Duodenal mucosa (tissue), 2 donors: Measurements from ENCODE around the gene SDK1.
"Not testable (repeated sequence)": the region's sequence is repeated elsewhere in the genome, so short reads cannot be mapped to it uniquely, and the experiment has no call there.

ENCODE experiments used
- H3K27ac ChIP-seq: one replicate; pipeline ENCODE4 v1.7.0; 2013; ENCODE audit warnings: low read depth, low read length
- H3K27me3 ChIP-seq, 2 donors: one replicate each; pipeline ENCODE4 v1.7.0; 2013; ENCODE audit warnings: low read length in 2 of 2, control low read depth in 1 of 2; ENCODE audit not compliant: insufficient read depth in 2 of 2, control insufficient read depth in 1 of 2
- H3K36me3 ChIP-seq, 2 donors: one replicate each; pipeline ENCODE4 v1.7.0; 2013; ENCODE audit warnings: low read length in 2 of 2, control low read depth in 1 of 2; ENCODE audit not compliant: insufficient read depth in 2 of 2, control insufficient read depth in 1 of 2
- H3K4me1 ChIP-seq, 2 donors: one replicate each; pipeline ENCODE4 v1.7.0; 2013; ENCODE audit warnings: low read length in 2 of 2, control low read depth in 1 of 2; ENCODE audit not compliant: insufficient read depth in 2 of 2, control insufficient read depth in 1 of 2
- H3K4me3 ChIP-seq, 2 donors: one replicate each; pipeline ENCODE4 v1.7.0; 2013; ENCODE audit warnings: low read length in 2 of 2, low read depth in 1 of 2
- H3K9ac ChIP-seq, 2 donors: one replicate each; pipeline ENCODE4 v1.7.0; 2013; ENCODE audit warnings: low read length in 2 of 2, low read depth in 1 of 2
- H3K9me3 ChIP-seq, 2 donors: one replicate each; pipeline ENCODE4 v1.7.0; 2013; ENCODE audit warnings: low read length in 2 of 2, control low read depth in 1 of 2; ENCODE audit not compliant: control insufficient read depth in 1 of 2

The SDK1 gene

DNA sequence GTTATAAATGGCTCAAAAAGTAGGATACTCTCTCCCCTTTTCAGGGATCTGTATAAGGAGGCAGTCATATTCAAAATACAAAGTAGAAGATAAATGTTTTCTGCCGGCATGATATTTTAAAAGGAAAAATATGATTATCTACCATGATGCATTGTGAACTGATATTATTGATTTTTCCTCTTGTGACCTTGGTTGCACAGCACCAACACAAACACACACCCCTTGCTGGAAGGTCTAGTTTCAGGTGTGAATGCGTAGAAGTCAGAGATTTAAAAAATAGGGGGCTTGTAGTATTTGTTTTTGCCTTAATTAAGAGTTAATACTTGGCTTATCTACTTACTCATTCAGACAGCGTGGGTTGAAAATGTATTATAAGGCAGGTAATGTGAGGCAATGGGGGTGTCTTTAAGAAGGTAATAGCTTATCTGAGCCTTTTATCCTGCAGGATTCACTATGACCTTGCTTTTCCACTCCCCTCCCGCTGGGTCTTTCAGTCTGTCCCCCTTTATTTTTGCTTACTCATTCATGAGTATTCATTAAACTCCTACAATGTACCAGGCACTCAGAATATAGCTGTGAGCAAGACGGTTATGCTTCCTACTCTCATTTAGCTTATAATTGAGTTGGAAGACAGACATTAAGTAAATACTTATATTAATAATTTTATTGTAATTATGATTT is 390.6 kb downstream of the SDK1 start:
- no peak overlapping the region for H3K9ac ChIP-seq
- H3K4me3 ChIP-seq: no peak overlapping the region
- no peak overlapping the region for H3K27ac ChIP-seq
- H3K27me3 ChIP-seq: no peaks in the 10 kb centered on the region
- no peaks in the 10 kb centered on the region for H3K9me3 ChIP-seq
- no peaks in the 10 kb centered on the region for H3K4me1 ChIP-seq
- no peaks in the 10 kb centered on the region for H3K36me3 ChIP-seq

DNA sequence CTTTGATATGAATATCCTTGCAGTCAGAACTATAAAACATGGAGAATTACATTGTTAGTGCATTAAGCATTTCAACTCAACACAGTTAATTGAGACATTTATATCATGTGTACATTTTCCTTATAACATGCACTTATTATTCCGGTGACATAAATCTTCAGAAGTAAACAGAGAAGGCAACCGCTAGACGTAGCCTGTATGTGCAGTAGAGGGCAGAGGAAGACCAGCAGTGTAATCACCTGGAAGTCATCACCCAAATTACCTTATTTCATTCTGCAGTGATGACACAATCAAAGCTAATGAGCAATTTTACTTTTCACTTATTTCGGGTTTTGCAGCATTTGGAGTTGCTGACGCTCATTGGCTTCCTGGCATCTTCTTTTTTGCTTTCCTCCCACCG is 394.6 kb downstream of the SDK1 start:
- H3K36me3 ChIP-seq: no peaks in the 10 kb centered on the region
- no peak overlapping the region for H3K9ac ChIP-seq
- H3K27ac ChIP-seq: no peak overlapping the region
- H3K27me3 ChIP-seq: no peaks in the 10 kb centered on the region
- H3K9me3 ChIP-seq: no peaks in the 10 kb centered on the region
- no peaks in the 10 kb centered on the region for H3K4me1 ChIP-seq
- no peak overlapping the region for H3K4me3 ChIP-seq

DNA sequence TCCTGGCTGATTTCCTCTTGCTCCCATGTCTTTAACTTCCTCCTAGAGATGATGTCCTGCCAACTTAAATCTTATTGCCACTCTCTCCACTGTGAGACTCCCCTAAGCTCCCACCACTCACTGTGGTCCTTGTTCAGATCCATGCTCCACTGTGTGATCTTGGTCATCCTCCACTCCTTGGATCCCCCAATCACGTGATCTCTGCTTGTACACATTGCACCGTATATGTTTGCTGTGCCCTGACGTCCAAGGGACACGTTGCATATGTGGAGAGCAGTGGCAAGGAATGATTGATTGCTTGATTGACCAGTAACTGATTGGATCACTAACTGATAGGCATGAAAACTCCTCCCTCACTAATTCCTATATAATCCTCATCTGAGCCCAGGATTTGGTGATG is 395.1 kb downstream of the SDK1 start:
- H3K9ac ChIP-seq: no peak overlapping the region
- no peak overlapping the region for H3K27ac ChIP-seq
- H3K4me3 ChIP-seq: no peak overlapping the region
- H3K27me3 ChIP-seq: no peaks in the 10 kb centered on the region
- H3K4me1 ChIP-seq: no peaks in the 10 kb centered on the region
- H3K36me3 ChIP-seq: no peaks in the 10 kb centered on the region
- no peaks in the 10 kb centered on the region for H3K9me3 ChIP-seq

DNA sequence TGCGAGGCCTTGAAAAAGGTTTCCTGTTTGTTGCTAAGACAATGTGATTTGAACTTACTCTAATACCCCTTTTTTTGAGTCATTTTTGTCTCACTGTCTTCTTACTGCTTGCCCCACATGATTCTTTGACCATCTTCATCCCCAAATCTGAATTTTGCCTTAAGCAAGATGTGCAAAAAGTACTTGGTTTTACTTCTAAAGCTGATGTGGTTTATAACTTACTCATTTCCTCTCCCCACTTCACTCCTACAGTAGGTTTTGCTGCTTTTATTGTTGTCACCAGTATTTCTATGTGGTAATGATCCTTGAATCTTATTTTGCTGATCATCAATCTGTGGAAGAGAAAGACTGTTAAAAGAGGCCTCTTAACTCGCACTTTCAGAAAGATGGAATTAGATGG is 396.4 kb downstream of the SDK1 start:
- Histone ChIP-seq H3K9me3 (no peaks in the 10 kb centered on the region), H3K27ac (no peak overlapping the region)

DNA sequence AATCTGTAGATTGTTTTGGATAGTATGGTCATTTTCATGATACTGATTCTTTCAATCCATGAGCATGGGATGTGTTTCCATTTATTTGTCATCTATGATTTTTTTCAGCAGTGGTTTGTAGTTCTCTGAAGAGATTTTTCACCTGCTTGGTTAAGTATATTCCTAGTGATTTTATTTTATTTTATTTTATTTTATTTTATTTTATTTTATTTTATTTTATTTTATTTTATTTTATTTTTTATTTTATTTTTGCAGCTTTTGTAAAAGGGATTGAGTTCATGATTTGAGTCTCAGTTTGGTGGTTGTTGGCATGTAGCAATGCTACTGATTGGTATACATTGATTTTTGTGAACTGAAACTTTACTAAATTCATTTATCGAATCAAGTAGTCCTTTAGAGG is 404.2 kb downstream of the SDK1 start:
- Histone ChIP-seq H3K9me3 (no peaks in the 10 kb centered on the region), H3K4me3 (no peak overlapping the region), H3K27me3 (no peaks in the 10 kb centered on the region), H3K9ac (no peak overlapping the region), H3K4me1 (no peaks in the 10 kb centered on the region), H3K27ac (no peak overlapping the region), H3K36me3 (no peaks in the 10 kb centered on the region)

More for the DNA sequence above, 396.4 kb downstream of the SDK1 start:
- no peaks in the 10 kb centered on the region for H3K27me3 ChIP-seq
- no peak overlapping the region for H3K9ac ChIP-seq
- no peaks in the 10 kb centered on the region for H3K4me1 ChIP-seq
- no peaks in the 10 kb centered on the region for H3K36me3 ChIP-seq
- H3K4me3 ChIP-seq: no peak overlapping the region

DNA sequence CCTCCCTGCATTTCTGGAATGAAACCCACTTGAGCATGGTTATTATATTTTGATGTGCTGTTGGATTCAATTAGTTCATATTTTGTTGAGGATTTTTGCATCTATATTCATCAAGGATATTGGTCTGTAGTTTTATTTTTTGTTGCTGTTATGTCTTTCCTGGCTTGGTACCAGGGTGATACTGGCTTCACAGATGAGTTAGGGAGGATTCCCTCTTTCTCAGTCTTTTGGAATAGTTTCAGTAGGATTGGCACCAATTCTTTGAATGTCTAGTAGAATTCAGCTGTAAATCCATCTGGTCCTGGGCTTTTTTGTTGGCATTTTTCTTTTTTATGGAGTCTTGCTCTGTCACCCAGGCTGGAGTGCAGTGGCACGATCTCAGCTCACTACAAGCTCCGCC is 405.0 kb downstream of the SDK1 start:
- not testable (repeated sequence) for H3K27ac ChIP-seq, H3K4me3 ChIP-seq, H3K27me3 ChIP-seq, H3K4me1 ChIP-seq, H3K9me3 ChIP-seq, H3K9ac ChIP-seq, H3K36me3 ChIP-seq

DNA sequence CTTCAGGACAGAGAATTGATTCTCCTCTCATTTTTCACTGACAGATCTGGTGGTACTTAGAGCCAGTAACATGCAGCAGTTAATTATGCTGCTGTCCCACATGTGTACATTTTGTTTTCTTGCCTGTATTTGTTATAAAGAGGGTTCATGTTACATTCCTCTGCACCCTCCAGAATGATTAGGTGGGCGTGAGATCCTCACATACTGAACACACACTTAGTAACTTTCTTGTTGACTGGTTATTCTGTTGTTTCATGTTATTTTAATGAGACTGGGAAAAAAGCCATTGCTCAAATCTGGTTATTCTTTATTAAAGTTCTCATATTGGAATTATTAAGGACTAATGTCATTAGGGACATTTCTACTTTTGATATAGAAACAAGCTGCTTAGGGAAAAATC is 409.1 kb downstream of the SDK1 start:
- Histone ChIP-seq H3K4me3 (no peak overlapping the region), H3K9ac (no peak overlapping the region), H3K36me3 (no peaks in the 10 kb centered on the region), H3K4me1 (peaks cover 0 to 6% of the 10 kb centered on the region in 2 donors), H3K27me3 (peaks cover 0 to 7% of the 10 kb centered on the region in 2 donors), H3K9me3 (no peaks in the 10 kb centered on the region), H3K27ac (no peak overlapping the region)

DNA sequence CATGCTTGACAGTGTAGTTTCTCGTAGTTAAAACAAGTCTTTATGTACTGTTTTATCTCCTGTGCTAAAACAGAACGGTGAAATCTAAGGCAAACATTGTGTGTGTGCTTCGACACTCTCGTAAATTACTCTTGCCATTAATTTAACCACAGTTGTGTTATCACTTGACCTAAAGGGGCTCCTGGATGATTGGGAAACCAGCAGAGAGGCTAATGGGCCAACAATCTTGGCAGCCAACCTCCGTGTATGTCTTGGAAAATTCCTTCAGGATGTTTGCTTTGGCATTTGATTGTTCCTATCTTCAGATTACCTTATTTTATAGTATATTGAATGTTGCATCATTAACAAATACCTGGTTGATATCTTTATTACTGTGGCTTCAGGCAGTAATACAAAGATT is 409.5 kb downstream of the SDK1 start:
- H3K27ac ChIP-seq: no peak overlapping the region

DNA sequence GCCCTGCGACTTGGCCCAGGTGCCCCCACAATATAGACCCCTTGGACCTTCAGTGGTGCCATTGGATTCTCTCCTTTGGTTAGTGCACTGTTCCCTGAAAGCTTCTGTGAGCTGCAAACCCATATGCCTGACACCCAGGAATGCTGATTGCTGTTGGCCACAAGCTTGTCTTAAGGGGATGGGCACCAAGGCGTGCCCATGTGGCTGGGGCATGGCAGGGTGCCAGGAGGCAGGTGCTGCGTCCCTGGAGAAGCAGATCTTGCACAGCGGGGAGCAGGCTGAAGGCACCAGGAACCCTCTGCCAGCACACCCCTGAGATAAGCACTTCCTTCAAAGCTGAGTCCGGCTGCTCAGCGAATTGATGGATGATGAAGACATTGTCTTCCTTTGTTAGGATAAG is 411.8 kb downstream of the SDK1 start:
- H3K36me3 ChIP-seq: no peaks in the 10 kb centered on the region
- H3K4me3 ChIP-seq: no peak overlapping the region
- no peak overlapping the region for H3K27ac ChIP-seq
- H3K9me3 ChIP-seq: no peaks in the 10 kb centered on the region
- no peak overlapping the region for H3K9ac ChIP-seq
- peaks cover 0 to 6% of the 10 kb centered on the region in 2 donors for H3K4me1 ChIP-seq
- H3K27me3 ChIP-seq: peaks cover 0 to 7% of the 10 kb centered on the region in 2 donors

More for the DNA sequence above, 409.5 kb downstream of the SDK1 start:
- H3K9me3 ChIP-seq: no peaks in the 10 kb centered on the region
- H3K4me3 ChIP-seq: no peak overlapping the region
- H3K36me3 ChIP-seq: no peaks in the 10 kb centered on the region
- no peak overlapping the region for H3K9ac ChIP-seq
- H3K4me1 ChIP-seq: peaks cover 0 to 6% of the 10 kb centered on the region in 2 donors
- H3K27me3 ChIP-seq: peaks cover 0 to 7% of the 10 kb centered on the region in 2 donors

DNA sequence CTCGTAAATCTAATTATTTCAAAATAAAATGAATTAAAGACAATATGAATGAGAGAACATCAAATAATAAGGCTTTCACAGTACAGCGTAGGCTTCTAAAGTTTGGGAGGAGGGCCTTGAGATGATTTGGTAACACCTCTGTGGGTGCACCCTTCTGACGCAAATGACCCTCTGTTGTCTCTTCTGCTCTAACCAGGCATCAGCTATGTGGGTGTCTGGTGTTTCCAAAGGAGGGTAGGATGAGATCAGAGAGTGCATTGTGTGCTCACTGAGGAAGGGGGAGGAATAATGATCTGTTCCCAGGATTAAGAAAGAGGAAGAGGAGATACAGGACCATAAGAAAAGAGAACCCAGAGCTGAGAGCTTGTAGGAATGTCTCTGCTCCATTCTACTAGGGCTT is 420.4 kb downstream of the SDK1 start:
- H3K4me1 ChIP-seq: no peaks in the 10 kb centered on the region
- no peaks in the 10 kb centered on the region for H3K36me3 ChIP-seq
- H3K27me3 ChIP-seq: peaks cover 0 to 3% of the 10 kb centered on the region in 2 donors
- H3K9ac ChIP-seq: no peak overlapping the region
- H3K4me3 ChIP-seq: no peak overlapping the region
- no peaks in the 10 kb centered on the region for H3K9me3 ChIP-seq
- H3K27ac ChIP-seq: no peak overlapping the region
